Iris pigment epithelial cell (primary cell): ENCODE data around the gene PPDPF.
A peak's percentile ranks its signal among the peaks of the same experiment; 100 is the strongest.
"Not testable (repeated sequence)": the region's sequence is repeated elsewhere in the genome, so short reads cannot be mapped to it uniquely, and the experiment has no call there.

Source experiments
- DNase-seq: peaks from one replicate; pipeline ENCODE4 v3.0.0-alpha.2; 2011; ENCODE audit warnings: low read depth

The PPDPF gene

DNA sequence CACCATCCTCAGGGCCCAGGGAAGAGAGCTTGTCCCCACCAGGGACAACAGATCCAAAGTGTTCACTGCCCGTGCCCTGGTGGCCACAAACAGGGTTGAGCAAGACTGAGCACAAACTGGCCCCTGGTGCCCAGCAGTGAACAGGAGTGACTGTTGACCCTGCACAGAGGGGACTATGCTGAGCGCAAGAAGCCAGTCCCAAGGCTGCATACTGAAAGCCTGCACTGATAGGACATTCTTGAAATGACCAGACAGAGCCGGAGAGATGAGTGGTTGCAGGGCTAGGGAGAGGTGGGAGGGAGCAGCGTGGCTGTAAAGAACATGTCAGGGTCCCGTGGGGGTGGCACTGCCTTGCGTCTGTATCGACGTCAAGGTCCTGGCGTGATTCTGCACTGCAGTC, 30.5 kb downstream of the PPDPF start:
- no peak for DNase-seq

DNA sequence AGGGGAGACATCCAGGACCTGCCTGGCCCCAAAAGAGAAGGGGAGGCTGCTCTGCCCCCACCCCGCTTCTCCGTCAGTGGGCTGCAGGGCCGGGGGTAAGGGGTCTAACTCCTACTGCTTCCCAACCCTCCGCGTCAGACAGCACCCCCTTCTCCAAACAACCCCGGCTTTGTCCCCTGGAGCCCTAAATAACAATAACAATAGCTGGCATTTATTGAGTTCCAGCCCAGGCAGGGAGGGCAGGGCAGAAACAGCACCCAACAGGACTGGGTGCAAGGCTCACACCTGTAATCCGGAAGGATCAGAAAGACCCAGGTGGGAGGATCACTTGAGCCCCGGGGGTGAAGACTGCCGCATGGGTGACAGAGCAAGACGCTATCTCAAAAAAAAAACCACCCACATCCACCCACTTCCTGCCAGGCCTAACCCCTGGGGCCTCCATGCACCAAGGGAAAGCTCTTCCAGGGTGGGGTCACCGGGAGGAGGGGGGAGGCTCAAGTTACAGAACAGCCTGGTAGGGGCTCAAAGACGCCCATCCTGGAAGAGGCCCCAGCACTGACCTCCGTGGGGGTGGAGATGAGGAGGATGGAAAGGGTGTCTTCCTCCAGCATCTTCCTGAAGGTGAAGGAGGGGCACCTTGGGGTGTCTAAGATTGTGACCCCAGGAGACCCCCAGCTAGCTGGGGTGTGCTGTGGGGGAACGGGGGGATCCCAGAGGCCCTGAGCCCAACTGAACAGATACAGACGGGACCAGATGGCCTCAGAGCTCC, 32.1 kb downstream of the PPDPF start:
- DNase-seq = no peak

DNA sequence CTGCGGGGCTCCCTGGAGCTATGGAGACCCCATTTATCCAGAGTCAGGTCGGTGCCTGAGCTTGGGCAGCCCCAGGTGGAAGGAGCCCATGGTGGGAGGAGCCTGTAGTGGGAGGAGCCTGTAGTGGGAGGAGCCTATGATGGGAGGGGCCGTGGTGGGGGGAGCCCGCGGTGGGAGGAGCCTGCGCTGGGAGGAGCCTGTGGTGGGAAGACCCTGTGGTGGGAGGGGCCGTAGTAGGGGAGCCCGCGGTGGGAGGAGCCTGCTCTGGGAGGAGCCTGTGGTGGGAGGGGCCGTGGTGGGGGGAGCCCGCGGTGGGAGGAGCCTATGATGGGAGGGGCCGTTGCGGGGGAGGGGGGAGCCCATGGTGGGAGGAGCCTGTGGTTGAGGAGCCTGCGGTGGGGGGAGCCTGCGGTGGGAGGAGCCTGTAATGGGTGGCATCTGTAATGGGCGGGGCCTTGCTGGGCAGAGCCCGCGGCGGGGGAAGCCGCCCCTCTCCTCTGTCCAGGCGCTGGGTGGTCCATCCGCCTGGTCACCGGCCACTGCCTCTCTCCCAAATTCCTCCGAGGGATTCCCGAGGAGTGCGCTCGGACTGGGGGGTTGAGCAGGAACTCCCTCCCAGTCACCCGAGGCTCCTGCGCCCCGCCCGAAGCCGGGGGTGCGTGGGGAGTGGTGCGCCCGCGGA, 32.8 kb downstream of the PPDPF start:
- peak; percentile 81 for DNase-seq

GRCh38 chr20:63553933-63554290, 33.3 kb downstream of the PPDPF start, which contains the start of gene FNDC11:
Gene FNDC11 (plus strand): TSS chr20:63554159. CDS start chr20:63555664, 1,505 bp downstream.
- DNase-seq = no peak

DNA sequence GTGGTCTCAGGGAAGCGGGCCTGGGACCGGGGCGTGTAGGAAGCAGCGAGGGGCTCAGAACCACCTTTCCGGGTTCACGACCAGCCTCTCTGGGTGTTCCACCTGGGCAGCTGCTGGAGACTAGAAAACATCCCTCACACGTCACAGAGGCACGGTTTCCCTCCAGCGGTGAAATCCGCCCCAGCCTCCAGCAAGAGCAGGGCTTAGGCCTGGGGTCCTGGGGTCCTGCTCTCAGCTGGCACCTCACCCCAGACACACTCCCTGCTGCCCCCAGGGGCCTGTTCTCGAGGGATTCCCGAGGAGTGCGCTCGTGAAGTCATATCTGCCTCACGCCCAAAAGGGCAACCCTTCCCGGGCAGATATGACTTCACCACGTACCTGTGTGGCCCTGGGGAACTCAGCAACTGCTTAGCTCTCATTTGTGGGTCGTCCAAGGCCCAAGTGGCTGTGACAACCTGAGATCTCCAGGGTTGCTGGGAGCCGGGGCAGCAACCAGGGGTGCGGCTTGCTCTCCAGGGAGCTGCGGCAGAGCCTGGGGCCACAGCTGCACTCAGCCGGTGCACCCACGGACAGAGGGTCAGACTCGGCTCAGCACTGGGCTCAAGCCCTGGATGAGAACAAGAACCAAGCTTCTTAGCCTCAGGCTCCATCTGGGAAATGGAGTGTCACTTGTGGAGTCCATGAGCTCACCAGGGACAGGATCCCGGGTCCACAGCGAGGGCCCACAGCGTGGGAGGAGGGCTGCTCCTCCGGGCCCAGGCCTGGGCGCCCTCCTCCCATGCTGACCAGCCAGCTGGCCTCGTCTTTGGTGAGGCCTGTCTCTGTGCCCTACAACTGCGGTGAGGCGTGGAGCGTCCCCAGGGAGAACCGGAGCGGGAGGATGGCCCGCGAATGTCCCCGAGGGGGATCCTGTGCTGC, 34.1 kb downstream of the PPDPF start:
- DNase-seq = no peak

GRCh38 chr20:63555661-63556381, 35.3 kb downstream of the PPDPF start:
- no peak for DNase-seq

GRCh38 chr20:63556873-63557478, 36.4 kb downstream of the PPDPF start:
- DNase-seq = no peak

DNA sequence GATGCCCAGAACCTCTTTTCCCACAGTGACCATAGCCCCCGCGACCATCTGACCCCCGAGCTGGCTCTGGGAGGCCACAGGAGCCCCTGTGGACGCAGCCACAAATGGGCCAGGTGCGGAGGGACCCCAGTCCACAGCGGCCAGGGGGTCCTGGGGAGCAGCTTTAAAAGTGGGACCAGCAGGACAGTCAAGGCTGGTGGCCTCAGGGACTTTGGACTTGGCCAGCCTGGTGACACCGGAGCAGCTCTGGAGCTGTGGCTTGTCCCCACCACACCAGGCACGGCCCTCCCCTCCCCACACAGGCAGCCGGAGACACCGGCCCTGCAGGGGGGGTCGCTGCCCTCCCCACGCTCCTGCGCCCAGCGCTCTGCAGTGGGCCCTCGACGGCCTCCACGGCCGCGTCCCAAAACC, 36.9 kb downstream of the PPDPF start:
- DNase-seq = no peak

GRCh38 chr20:63558804-63559484, 38.4 kb downstream of the PPDPF start:
- no peak for DNase-seq

DNA sequence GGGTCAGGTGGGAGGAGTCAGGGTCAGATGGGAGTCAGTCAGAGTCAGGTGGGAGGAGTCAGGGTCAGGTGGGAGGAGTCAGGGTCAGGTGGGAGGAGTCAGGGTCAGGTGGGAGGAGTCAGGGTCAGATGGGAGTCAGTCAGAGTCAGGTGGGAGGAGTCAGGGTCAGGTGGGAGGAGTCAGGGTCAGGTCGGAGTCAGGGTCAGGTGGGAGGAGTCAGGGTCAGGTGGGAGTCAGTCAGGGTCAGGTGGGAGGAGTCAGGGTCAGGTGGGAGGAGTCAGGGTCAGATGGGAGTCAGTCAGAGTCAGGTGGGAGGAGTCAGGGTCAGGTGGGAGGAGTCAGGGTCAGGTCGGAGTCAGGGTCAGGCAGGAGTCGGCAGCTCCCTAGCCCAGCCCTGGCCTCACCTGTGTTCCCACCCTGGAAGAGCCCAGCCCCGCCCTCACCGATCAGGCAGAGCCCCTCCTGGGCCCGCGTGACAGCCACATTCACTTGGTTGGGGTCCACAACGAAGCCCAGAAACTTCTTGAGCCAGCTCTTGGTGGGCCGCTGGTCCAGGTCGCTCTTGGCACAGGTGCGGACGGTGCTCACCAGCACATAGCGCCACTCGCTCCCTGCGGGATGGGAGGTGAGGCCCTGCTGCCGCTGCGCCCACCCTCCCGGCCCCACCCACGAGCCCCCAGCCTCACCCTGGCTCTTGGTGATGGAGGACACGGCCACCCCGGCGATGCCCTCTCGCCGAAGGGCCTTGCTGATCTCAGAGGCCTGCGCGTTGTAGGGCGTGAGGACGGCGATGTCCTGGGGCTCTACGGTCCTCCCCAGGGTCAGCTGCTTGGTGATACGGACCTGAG, 39.1 kb downstream of the PPDPF start:
- DNase-seq = not testable (repeated sequence)

DNA sequence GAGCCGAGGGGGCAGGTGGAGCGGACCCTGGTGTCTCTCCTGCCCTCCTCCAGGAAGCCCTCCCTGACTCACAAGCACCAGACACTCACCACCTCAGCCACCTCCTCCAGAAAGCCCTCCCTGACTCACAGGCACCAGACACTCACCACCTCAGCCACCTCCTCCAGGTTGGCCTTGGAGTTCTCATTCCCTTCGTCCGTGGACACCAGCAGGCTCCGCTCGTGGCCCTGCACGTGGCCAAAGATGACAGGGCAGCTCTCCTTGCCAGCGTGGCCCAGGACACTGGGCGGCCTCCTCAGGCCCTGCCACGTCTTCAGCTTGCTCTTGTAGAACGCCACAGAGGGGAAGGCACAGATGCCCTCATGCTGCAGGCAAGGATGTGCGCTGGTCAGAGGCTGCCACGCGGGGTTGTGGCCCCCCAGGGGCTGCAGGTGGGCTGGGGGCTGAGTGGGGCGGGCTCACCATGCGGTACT, 39.8 kb downstream of the PPDPF start:
- DNase-seq = no peak

- DNase-seq = no peak
These were observed 40.5 kb downstream of the PPDPF start for GRCh38 chr20:63560856-63561609.

GRCh38 chr20:63561624-63562396, 41.2 kb downstream of the PPDPF start:
- no peak for DNase-seq

- DNase-seq = no peak
These were observed 42.1 kb downstream of the PPDPF start for GRCh38 chr20:63562461-63563224.

GRCh38 chr20:63563225-63563935, 42.8 kb downstream of the PPDPF start:
- DNase-seq = no peak

DNA sequence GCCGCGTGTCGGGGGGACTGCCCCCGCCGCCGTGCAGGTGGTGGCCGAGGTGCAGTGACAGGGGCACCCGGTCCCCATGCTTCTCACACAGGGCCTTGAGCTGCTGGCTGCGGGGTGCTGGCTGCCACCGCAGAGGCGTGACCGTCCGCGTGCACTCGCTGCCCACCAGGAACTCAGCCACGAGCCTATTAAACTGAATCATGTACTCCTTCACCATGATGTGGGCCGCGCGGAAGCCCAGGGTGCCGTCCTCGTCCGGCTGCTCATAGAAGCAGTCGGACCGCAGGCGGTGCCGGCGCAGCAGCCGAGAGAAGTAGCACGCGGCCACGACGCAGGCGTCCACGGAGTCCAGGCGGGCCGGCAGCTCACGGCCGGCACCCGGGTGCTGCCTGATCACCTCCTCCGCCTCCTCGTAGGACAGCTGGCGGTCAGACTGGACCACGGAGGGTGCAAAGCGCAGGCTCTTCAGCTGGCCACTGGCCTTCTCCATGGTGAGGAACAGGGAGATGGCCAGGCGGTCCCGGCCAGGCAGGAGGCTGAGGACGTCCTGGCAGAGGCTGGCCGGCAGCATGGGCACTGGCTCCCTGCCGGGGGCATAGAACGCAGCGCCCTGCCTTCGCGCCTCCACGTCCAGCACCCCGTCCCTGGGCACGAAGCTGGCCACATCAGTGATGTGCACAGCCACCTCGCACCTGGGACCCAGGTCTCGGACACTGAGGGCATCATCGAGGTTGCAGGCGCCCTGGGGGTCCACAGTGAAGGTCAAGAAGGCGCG, 43.7 kb downstream of the PPDPF start:
- DNase-seq = no peak
